ENCODE results near the gene DERA. TPM values are rescaled to one million over a fixed set of nuclear protein-coding genes. Genes with fewer than 3 reads are reported as not detected.
"Not testable (repeated sequence)": the region's sequence is repeated elsewhere in the genome, so short reads cannot be mapped to it uniquely, and the experiment has no call there.

DERA gene
- total RNA-seq, 1 donor = 47.4 TPM

GRCh38 chr12:15904378-15904920 lies 6.7 kb upstream of the DERA start:
- no peak overlapping the region for H3K4me3 ChIP-seq (ENCODE audit: insufficient read depth, low read length)
- no peak overlapping the region for H3K4me2 ChIP-seq (ENCODE audit: insufficient read depth, low read length)
- H4K20me1 ChIP-seq (ENCODE audit: insufficient read depth, low read length) = no peaks in the 10 kb centered on the region
- TF ChIP-seq CTCF (IDR thresholded peaks at IDR 0.05; ENCODE audit: extremely low read depth, low read depth, low read length) = no peak
- peaks cover 74% of the 10 kb centered on the region for H3K36me3 ChIP-seq (ENCODE audit: insufficient read depth, low read length)
- no peak overlapping the region for H2AFZ ChIP-seq (ENCODE audit: low read length)
- H3K79me2 ChIP-seq (ENCODE audit: insufficient read depth, low read length) = no peaks in the 10 kb centered on the region
- H3K4me1 ChIP-seq (ENCODE audit: insufficient read depth, low read length) = no peaks in the 10 kb centered on the region
- no peak overlapping the region for H3K27ac ChIP-seq (ENCODE audit: low read depth, low read length)
- no peaks in the 10 kb centered on the region for H3K27me3 ChIP-seq (ENCODE audit: insufficient read depth, low read length)
- H3K9me3 ChIP-seq (ENCODE audit: low read depth, low read length) = no peaks in the 10 kb centered on the region
- DNase-seq (ENCODE audit: insufficient read length, low spot score, missing footprints) = no peak

GRCh38 chr12:15910468-15910863 lies 666 bp upstream of the DERA start:
- Histone ChIP-seq H3K4me3 (ENCODE audit: insufficient read depth, low read length) (peak overlapping the region; percentile 85), H3K4me1 (ENCODE audit: insufficient read depth, low read length) (peaks cover 13% of the 10 kb centered on the region), H3K27me3 (ENCODE audit: insufficient read depth, low read length) (no peaks in the 10 kb centered on the region), H3K4me2 (ENCODE audit: insufficient read depth, low read length) (peak overlapping the region; percentile 84), H3K27ac (ENCODE audit: low read depth, low read length) (peak overlapping the region; percentile 79), H4K20me1 (ENCODE audit: insufficient read depth, low read length) (no peaks in the 10 kb centered on the region), H3K79me2 (ENCODE audit: insufficient read depth, low read length) (peaks cover 18% of the 10 kb centered on the region), H3K9me3 (ENCODE audit: low read depth, low read length) (no peaks in the 10 kb centered on the region), H2AFZ (ENCODE audit: low read length) (peak overlapping the region; percentile 58), H3K36me3 (ENCODE audit: insufficient read depth, low read length) (peaks cover 18% of the 10 kb centered on the region)
- no peak for DNase-seq (ENCODE audit: insufficient read length, low spot score, missing footprints)
- no peak for TF ChIP-seq CTCF (IDR thresholded peaks at IDR 0.05; ENCODE audit: extremely low read depth, low read depth, low read length)

GRCh38 chr12:15911931-15912330 lies 799 bp downstream of the DERA start:
- not testable (repeated sequence) for H2AFZ ChIP-seq (ENCODE audit: low read length); H3K27me3 ChIP-seq (ENCODE audit: insufficient read depth, low read length); DNase-seq (ENCODE audit: insufficient read length, low spot score, missing footprints); H4K20me1 ChIP-seq (ENCODE audit: insufficient read depth, low read length); H3K9me3 ChIP-seq (ENCODE audit: low read depth, low read length)
- Histone ChIP-seq H3K4me3 (ENCODE audit: insufficient read depth, low read length) (peak overlapping the region; percentile 85), H3K4me1 (ENCODE audit: insufficient read depth, low read length) (peaks cover 13% of the 10 kb centered on the region), H3K79me2 (ENCODE audit: insufficient read depth, low read length) (peaks cover 25% of the 10 kb centered on the region), H3K36me3 (ENCODE audit: insufficient read depth, low read length) (peaks cover 12% of the 10 kb centered on the region), H3K27ac (ENCODE audit: low read depth, low read length) (peak overlapping the region; percentile 79), H3K4me2 (ENCODE audit: insufficient read depth, low read length) (peak overlapping the region; percentile 84)

GRCh38 chr12:15914131-15914530 lies 3.0 kb downstream of the DERA start:
- not testable (repeated sequence) for H3K27ac ChIP-seq (ENCODE audit: low read depth, low read length); H4K20me1 ChIP-seq (ENCODE audit: insufficient read depth, low read length); DNase-seq (ENCODE audit: insufficient read length, low spot score, missing footprints); H2AFZ ChIP-seq (ENCODE audit: low read length); H3K9me3 ChIP-seq (ENCODE audit: low read depth, low read length); H3K4me2 ChIP-seq (ENCODE audit: insufficient read depth, low read length); H3K36me3 ChIP-seq (ENCODE audit: insufficient read depth, low read length); H3K4me3 ChIP-seq (ENCODE audit: insufficient read depth, low read length); H3K27me3 ChIP-seq (ENCODE audit: insufficient read depth, low read length)
- Histone ChIP-seq H3K4me1 (ENCODE audit: insufficient read depth, low read length) (peaks cover 13% of the 10 kb centered on the region), H3K79me2 (ENCODE audit: insufficient read depth, low read length) (peaks cover 39% of the 10 kb centered on the region)

DNA sequence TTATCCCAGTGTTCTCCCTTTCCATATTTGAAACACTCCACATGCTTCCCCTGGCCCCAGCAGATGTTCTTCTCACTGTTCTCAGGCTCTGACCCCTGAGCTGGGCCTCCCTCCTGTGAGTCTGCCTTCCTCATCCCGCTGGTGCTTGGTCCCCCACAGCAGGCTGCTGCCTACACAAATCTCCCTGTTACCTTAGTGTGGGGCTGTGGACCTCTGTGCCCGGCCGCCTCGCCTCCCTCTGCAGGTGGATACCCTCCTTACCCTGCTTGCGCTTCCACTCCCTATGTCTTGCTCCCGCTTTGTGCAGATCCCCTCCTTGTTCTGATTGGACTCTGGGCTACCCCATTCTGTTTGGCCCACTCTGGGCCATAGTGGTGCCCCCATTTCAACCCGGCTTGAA lies 6.9 kb downstream of the DERA start:
- H3K27ac ChIP-seq (ENCODE audit: low read depth, low read length) = no peak overlapping the region
- H3K4me1 ChIP-seq (ENCODE audit: insufficient read depth, low read length) = no peaks in the 10 kb centered on the region
- no peaks in the 10 kb centered on the region for H3K27me3 ChIP-seq (ENCODE audit: insufficient read depth, low read length)
- H3K9me3 ChIP-seq (ENCODE audit: low read depth, low read length) = no peaks in the 10 kb centered on the region
- H4K20me1 ChIP-seq (ENCODE audit: insufficient read depth, low read length) = no peaks in the 10 kb centered on the region
- H2AFZ ChIP-seq (ENCODE audit: low read length) = no peak overlapping the region
- TF ChIP-seq CTCF (IDR thresholded peaks at IDR 0.05; ENCODE audit: extremely low read depth, low read depth, low read length) = no peak
- H3K4me2 ChIP-seq (ENCODE audit: insufficient read depth, low read length) = no peak overlapping the region
- peaks cover 58% of the 10 kb centered on the region for H3K79me2 ChIP-seq (ENCODE audit: insufficient read depth, low read length)
- no peak overlapping the region for H3K4me3 ChIP-seq (ENCODE audit: insufficient read depth, low read length)
- peaks cover 5% of the 10 kb centered on the region for H3K36me3 ChIP-seq (ENCODE audit: insufficient read depth, low read length)
- DNase-seq (ENCODE audit: insufficient read length, low spot score, missing footprints) = no peak
